Measurements from ENCODE around the gene TBC1D10A.

- TF ChIP-seq, protein P1, sequence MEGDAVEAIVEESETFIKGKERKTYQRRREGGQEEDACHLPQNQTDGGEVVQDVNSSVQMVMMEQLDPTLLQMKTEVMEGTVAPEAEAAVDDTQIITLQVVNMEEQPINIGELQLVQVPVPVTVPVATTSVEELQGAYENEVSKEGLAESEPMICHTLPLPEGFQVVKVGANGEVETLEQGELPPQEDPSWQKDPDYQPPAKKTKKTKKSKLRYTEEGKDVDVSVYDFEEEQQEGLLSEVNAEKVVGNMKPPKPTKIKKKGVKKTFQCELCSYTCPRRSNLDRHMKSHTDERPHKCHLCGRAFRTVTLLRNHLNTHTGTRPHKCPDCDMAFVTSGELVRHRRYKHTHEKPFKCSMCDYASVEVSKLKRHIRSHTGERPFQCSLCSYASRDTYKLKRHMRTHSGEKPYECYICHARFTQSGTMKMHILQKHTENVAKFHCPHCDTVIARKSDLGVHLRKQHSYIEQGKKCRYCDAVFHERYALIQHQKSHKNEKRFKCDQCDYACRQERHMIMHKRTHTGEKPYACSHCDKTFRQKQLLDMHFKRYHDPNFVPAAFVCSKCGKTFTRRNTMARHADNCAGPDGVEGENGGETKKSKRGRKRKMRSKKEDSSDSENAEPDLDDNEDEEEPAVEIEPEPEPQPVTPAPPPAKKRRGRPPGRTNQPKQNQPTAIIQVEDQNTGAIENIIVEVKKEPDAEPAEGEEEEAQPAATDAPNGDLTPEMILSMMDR (IDR thresholded peaks at IDR 0.05; ENCODE audit: low read depth, low read length), result no peak
- no peak for TF ChIP-seq POLR2A (IDR thresholded peaks at IDR 0.05; ENCODE audit: extremely low read depth, insufficient read length)
- no peak for TF ChIP-seq MAX (IDR thresholded peaks at IDR 0.05; ENCODE audit: low read depth, low read length)
Observed at GRCh38 chr22:30293026-30293425, 33.7 kb downstream of the TBC1D10A start.
